Heart left ventricle (tissue), 16 donors: Measurements from ENCODE around the gene NUP50. TPM values are rescaled to one million over a fixed set of nuclear protein-coding genes. Genes with fewer than 3 reads are reported as not detected.

Experiments used
- ATAC-seq, 4 donors: fragments of 200-7000 bp; cut with Tn5 transposase; one replicate each; pipeline ENCODE4 v1.9.1; 2020 to 2022; ENCODE audit warnings: moderate library complexity in 4 of 4, mild to moderate bottlenecking in 3 of 4, moderate number of reproducible peaks in 1 of 4
- DNase-seq, 5 donors: peaks; one replicate each; pipeline ENCODE4 v3.0.0-alpha.2; 2020
- H3K27ac ChIP-seq, 12 donors: fragments of 200-600 bp; sonication (generic) in 4 of 12; one replicate each; pipeline versions ENCODE4 v1.5.0 to v1.8.0; 2016 to 2022; ENCODE audit warnings: mild to moderate bottlenecking in 2 of 12
- H3K27me3 ChIP-seq, 9 donors: fragments of 200-600 bp; sonication (generic) in 2 of 9; one replicate each; pipeline versions ENCODE4 v1.5.1 to v1.8.0; 2016 to 2022; ENCODE audit warnings: mild to moderate bottlenecking in 3 of 9
- H3K36me3 ChIP-seq, 9 donors: fragments of 200-600 bp; sonication (generic) in 2 of 9; one replicate each; pipeline versions ENCODE4 v1.5.0 to v1.8.0; 2018 to 2022; ENCODE audit warnings: mild to moderate bottlenecking in 2 of 9
- H3K4me1 ChIP-seq, 12 donors: fragments of 200-600 bp; sonication (generic) in 4 of 12; one replicate each; pipeline versions ENCODE4 v1.5.0 to v1.8.0; 2016 to 2022; ENCODE audit warnings: mild to moderate bottlenecking in 3 of 12
- H3K4me3 ChIP-seq, 12 donors: fragments of 200-600 bp; sonication (generic) in 4 of 12; one replicate each; pipeline versions ENCODE4 v1.5.0 to v1.8.0; 2017 to 2022; ENCODE audit warnings: mild to moderate bottlenecking in 9 of 12, moderate library complexity in 4 of 12
- H3K9me3 ChIP-seq, 12 donors: fragments of 200-600 bp; sonication (generic) in 4 of 12; one replicate each; pipeline versions ENCODE4 v1.5.0 to v1.8.0; 2016 to 2022; ENCODE audit warnings: mild to moderate bottlenecking in 1 of 12
- POLR2A ChIP-seq, 2 donors: fragments of 450-650 bp; IDR thresholded peaks; one replicate each; pipeline ENCODE4 v1.6.1; 2017; ENCODE audit warnings: antibody characterized with exemption in 2 of 2, mild to moderate bottlenecking in 2 of 2, moderate library complexity in 2 of 2
- WGBS, 4 donors: extraction: QIAGEN DNeasy Blood & Tissue Kit in 2 of 4; methylation state at CpG; one replicate each; pipeline versions ENCODE4 v1.1.5 to v1.1.7; 2013 to 2018; 5-methylcytosine and 5-hydroxymethylcytosine counted together
- intact Hi-C, 10 donors: fragments of 100-400 bp; cut with DNase I; formaldehyde crosslinking; loops; one replicate each; pipeline versions ENCODE4 v1.11.1 to v1.14.2; 2022
- polyA plus RNA-seq, 2 donors: library from polyadenylated mRNA; stranded (reverse); fragments of 200-250 nt; gene quantifications; one replicate each; pipeline ENCODE4 v1.2.3, GENCODE V29; 2013
- total RNA-seq, 9 donors: library from RNA; depleted of rRNA in 2 of 9; stranded (reverse); fragments of >200 nt in 2 of 9; fragmentation: NEBNext Ultra II Directional in 3 of 9; extraction: Animal tissue kit (Norgen Biotek cat#: 25700) in 3 of 9; gene quantifications; one replicate each; pipeline versions ENCODE4 v1.1.0 to v1.2.4, GENCODE V29; 2016 to 2023
- TF ChIP-seq, protein P1 (sequence below), 12 donors: fragments of 200-600 bp; sonication (generic) in 4 of 12; IDR thresholded peaks; one replicate each; pipeline versions ENCODE4 v1.5.0 to v1.8.0; 2018 to 2022; ENCODE audit warnings: antibody characterized with exemption in 12 of 12, mild to moderate bottlenecking in 5 of 12
- donor health status: ischemic (EF 13 %, LVEDD 7.1; RV severe dilation, severe dysfunction).
- donor health status: healthy with polysubstance abuse.
- donor health status: DM: no; HTN: yes; CAD: no.
- donor health status: DM: no; HTN: no; CAD: no.
- donor health status: ischemic (EF 25% LVEDD 6.9; RV normal size, moderate dysfunction).
- donor health status: ischemic (EF 25% LVEDD 5.7; RV mildly dilated, moderate dysfunction).
- donor health status: healthy.
- donor health status: DM: yes; HTN: yes; CAD: no.
- donor health status: ischemic (EF 35%, LVEDD 5.7; RV mildly dilated, moderate dysfunction).
- donor health status: nonischemic (EF 11% LVEDD 7.7; RV severe dilation, severe dysfunction).
- donor health status: DM: yes; HTN: yes; CAD: no.
- donor health status: PGD.
- donor health status: ischemic (EF 29% LVEDD 5.4; RV normal size, mild dysfunction).
- donor health status: nonischemic (EF 23%, LVEDD 6.1; RV moderate dilation, normal function).

Gene NUP50
- total and polyA plus RNA-seq, 11 donors: 5.8 to 42.6 (median 14.1) TPM

DNA sequence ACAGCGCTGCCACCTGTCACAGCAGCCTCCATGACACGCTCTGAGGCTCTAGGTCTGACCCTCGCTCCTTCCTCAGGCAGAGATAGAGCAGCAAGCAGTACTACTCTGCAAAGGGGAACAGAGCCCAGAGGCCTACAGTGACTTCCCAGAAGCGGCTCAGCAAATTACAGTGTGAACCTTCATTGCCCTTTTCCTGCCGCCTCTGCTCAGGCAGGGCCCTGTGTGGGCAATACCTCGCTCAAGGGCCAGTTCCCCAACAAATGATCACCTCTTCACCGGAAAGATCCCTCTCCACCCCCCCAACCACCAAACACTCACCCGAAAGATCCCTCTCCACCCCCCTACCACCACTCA, 64.7 kb downstream of the NUP50 start:
- Histone ChIP-seq H3K4me3 (no peak overlapping the region), H3K27ac (peak overlapping the region in 1 of 12 donors; percentile 76), H3K36me3 (no peaks in the 10 kb centered on the region), H3K4me1 (peaks cover 0 to 79% (median 2%) of the 10 kb centered on the region in 12 donors), H3K27me3 (no peaks in the 10 kb centered on the region), H3K9me3 (no peaks in the 10 kb centered on the region)
- ATAC-seq (peak in 3 of 4 donors; percentile 37 to 53 (median 42)), DNase-seq (peak in 1 of 5 donors; percentile 36)
- WGBS, 4 donors: 92 to 100% (median 92%) methylated on average over 8 of the region's 8 CpGs
- intact Hi-C loops: no loop called here
- TF ChIP-seq, protein P1, sequence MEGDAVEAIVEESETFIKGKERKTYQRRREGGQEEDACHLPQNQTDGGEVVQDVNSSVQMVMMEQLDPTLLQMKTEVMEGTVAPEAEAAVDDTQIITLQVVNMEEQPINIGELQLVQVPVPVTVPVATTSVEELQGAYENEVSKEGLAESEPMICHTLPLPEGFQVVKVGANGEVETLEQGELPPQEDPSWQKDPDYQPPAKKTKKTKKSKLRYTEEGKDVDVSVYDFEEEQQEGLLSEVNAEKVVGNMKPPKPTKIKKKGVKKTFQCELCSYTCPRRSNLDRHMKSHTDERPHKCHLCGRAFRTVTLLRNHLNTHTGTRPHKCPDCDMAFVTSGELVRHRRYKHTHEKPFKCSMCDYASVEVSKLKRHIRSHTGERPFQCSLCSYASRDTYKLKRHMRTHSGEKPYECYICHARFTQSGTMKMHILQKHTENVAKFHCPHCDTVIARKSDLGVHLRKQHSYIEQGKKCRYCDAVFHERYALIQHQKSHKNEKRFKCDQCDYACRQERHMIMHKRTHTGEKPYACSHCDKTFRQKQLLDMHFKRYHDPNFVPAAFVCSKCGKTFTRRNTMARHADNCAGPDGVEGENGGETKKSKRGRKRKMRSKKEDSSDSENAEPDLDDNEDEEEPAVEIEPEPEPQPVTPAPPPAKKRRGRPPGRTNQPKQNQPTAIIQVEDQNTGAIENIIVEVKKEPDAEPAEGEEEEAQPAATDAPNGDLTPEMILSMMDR (IDR thresholded peaks at IDR 0.05): no peak
- TF ChIP-seq POLR2A (IDR thresholded peaks at IDR 0.05): no peak

DNA sequence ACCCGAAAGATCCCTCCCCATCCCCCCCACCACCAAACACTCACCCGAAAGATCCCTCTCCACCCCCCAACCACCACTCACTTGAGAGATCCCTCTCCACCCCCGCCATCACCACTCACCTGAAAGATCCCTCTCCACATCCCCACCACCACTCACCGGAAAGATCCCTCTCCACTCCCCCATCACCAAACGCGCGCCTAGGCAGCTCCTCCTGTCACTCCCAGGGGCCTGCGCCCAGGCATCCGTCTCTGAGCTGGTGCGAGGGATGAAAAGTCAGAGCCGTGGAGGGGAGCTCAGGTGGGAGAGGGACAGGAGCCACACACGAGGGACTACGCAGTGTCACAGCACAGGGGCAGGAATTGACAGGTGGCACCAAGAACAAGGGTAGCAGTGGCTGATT, 65.5 kb downstream of the NUP50 start:
- H3K36me3 ChIP-seq: no peaks in the 10 kb centered on the region
- peaks cover 0 to 82% (median 2%) of the 10 kb centered on the region in 12 donors for H3K4me1 ChIP-seq
- WGBS, 4 donors: 83 to 95% (median 91%) methylated on average over 9 to 13 of the region's 13 CpGs
- ATAC-seq (no peak), DNase-seq (peak in 1 of 5 donors; percentile 23)
- H3K27me3 ChIP-seq: no peaks in the 10 kb centered on the region
- H3K4me3 ChIP-seq: no peak overlapping the region
- TF ChIP-seq, protein P1 (IDR thresholded peaks at IDR 0.05): no peak
- no peak for TF ChIP-seq POLR2A (IDR thresholded peaks at IDR 0.05)
- intact Hi-C loops: no loop called here
- H3K9me3 ChIP-seq: no peaks in the 10 kb centered on the region
- H3K27ac ChIP-seq: no peak overlapping the region

DNA sequence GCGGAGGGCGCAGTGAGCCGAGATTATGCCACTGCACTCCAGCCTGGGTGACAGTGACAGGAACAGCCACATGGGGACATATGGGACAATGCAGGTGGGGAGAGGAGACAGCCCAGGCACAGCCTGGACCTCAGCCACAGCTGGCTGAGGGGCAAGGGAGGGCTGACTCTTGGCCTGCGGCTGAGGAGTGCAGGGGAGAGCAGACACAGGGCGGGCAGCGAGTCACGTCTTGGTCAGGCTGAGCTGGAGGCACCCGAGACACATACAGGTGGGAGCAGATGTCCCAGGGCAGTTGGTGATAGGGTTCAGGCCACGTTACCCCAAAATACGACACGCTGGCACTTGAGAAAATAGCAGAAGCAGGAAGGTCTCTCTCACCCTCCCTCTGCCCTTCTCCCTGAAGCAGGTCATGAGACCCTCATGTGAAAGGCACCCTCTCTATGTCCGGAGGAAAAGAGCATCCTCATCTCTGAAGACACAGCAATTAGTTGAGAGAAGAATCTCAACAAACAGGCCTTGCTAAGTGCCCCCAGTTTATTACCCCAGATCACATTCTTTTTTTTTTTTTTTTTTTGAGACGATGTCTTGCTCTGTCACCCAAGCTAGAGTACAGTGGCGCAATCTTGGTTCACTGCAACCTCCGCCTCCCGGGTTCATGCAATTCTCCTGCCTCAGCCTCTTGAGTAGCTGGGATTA, 66.4 kb downstream of the NUP50 start:
- H3K27ac ChIP-seq: peak overlapping the region in 1 of 12 donors; percentile 52
- 85 to 89% (median 87%) methylated on average over 15 to 16 of the region's 16 CpGs for WGBS, 4 donors
- intact Hi-C loops: loop anchor here in 1 of 10 donors (10.0 kb wide), 1 partner anchor 45 kb away; no protein-coding TSS in a partner anchor
- no peaks in the 10 kb centered on the region for H3K36me3 ChIP-seq
- TF ChIP-seq, protein P1 (IDR thresholded peaks at IDR 0.05): no peak
- no peak for TF ChIP-seq POLR2A (IDR thresholded peaks at IDR 0.05)
- ATAC-seq (no peak), DNase-seq (peak in 1 of 5 donors; percentile 30)
- no peaks in the 10 kb centered on the region for H3K9me3 ChIP-seq
- H3K4me1 ChIP-seq: peaks cover 0 to 81% (median 2%) of the 10 kb centered on the region in 12 donors
- H3K4me3 ChIP-seq: no peak overlapping the region
- H3K27me3 ChIP-seq: no peaks in the 10 kb centered on the region

DNA sequence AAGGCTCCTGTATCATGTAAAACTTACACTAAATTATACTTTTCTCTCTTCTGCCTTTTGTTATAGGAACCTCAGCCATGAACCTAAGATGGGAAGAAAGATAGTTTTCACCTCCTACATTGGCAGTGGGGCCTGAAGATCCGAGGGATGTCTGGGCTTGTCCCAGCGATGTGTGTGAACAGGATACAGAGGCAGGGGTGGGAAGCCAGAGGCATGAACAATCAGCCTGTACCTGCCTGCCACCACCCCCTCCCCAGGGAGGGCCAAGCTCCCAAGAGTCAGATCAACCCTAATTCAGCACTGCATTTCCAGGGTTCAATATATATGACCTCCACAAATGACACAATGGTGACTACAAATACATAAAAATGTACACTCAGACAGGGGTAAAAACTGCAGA, 67.6 kb downstream of the NUP50 start:
- DNase-seq (no peak), ATAC-seq (no peak)
- peak overlapping the region in 1 of 12 donors; percentile 49 for H3K27ac ChIP-seq
- H3K4me3 ChIP-seq: no peak overlapping the region
- H3K4me1 ChIP-seq: peaks cover 0 to 79% (median 0%) of the 10 kb centered on the region in 12 donors
- TF ChIP-seq, protein P1 (IDR thresholded peaks at IDR 0.05): no peak
- no peak for TF ChIP-seq POLR2A (IDR thresholded peaks at IDR 0.05)
- no peaks in the 10 kb centered on the region for H3K27me3 ChIP-seq
- no peaks in the 10 kb centered on the region for H3K9me3 ChIP-seq
- 76 to 89% (median 83%) methylated on average over 2 of the region's 2 CpGs for WGBS, 4 donors
- intact Hi-C loops: loop anchor here in 1 of 10 donors (10.0 kb wide), 1 partner anchor 46 kb away; no protein-coding TSS in a partner anchor
- peaks cover 0 to under 1% (median 0%) of the 10 kb centered on the region in 9 donors for H3K36me3 ChIP-seq
